PC-3 (cell line): ENCODE measurements around the gene TOPORS.

Experiments
- EZH2 ChIP-seq: fragments of 300-600 bp; sonication (generic); IDR thresholded peaks from one replicate; pipeline ENCODE4 v1.6.1; 2017; ENCODE audit warnings: antibody characterized with exemption, mild to moderate bottlenecking, low read length; ENCODE audit not compliant: unreplicated experiment
- EZH2phosphoT487 ChIP-seq: fragments of 300-600 bp; sonication (generic); IDR thresholded peaks from 2 replicates; pipeline ENCODE4 v1.6.1; 2018; ENCODE audit warnings: mild to moderate bottlenecking, antibody characterized with exemption, low read length, borderline replicate concordance
- TF ChIP-seq, protein P1 (sequence below): fragments of 300-600 bp; sonication (generic); conservative IDR thresholded peaks from 2 replicates; pipeline ENCODE4 v1.5.1; 2017; ENCODE audit warnings: antibody characterized with exemption, low read depth, mild to moderate bottlenecking, low read length

GRCh38 chr9:32554107-32554506 is 1.7 kb upstream of the TOPORS start:
- TF ChIP-seq, protein P1, sequence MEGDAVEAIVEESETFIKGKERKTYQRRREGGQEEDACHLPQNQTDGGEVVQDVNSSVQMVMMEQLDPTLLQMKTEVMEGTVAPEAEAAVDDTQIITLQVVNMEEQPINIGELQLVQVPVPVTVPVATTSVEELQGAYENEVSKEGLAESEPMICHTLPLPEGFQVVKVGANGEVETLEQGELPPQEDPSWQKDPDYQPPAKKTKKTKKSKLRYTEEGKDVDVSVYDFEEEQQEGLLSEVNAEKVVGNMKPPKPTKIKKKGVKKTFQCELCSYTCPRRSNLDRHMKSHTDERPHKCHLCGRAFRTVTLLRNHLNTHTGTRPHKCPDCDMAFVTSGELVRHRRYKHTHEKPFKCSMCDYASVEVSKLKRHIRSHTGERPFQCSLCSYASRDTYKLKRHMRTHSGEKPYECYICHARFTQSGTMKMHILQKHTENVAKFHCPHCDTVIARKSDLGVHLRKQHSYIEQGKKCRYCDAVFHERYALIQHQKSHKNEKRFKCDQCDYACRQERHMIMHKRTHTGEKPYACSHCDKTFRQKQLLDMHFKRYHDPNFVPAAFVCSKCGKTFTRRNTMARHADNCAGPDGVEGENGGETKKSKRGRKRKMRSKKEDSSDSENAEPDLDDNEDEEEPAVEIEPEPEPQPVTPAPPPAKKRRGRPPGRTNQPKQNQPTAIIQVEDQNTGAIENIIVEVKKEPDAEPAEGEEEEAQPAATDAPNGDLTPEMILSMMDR, result no peak
- TF ChIP-seq EZH2, result no peak
- TF ChIP-seq EZH2phosphoT487, result no peak
